WERI-Rb-1 (cell line): ENCODE measurements around the gene AMTN.

ENCODE experiments used
- DNase-seq: peaks from one replicate; pipeline ENCODE4 v3.0.0-alpha.2; 2020
- H3K27ac ChIP-seq: fragments of 250-450 bp; sonication (Bioruptor Pico); 2 replicates; pipeline ENCODE4 v1.5.1; 2020; ENCODE audit warnings: mild to moderate bottlenecking, moderate library complexity
- H3K27me3 ChIP-seq: fragments of 250-450 bp; sonication (Bioruptor Pico); 2 replicates; pipeline ENCODE4 v1.5.1; 2021; ENCODE audit warnings: mild to moderate bottlenecking, low read depth, moderate library complexity; ENCODE audit not compliant: insufficient read depth, severe bottlenecking
- H3K36me3 ChIP-seq: fragments of 250-450 bp; sonication (Bioruptor Pico); 2 replicates; pipeline ENCODE4 v1.5.1; 2020; ENCODE audit warnings: mild to moderate bottlenecking, moderate library complexity
- H3K4me3 ChIP-seq: 2 replicates; pipeline ENCODE4 v1.5.1; 2011; ENCODE audit warnings: low read depth, mild to moderate bottlenecking, control low read depth, low read length
- H3K9me3 ChIP-seq: fragments of 250-450 bp; sonication (Bioruptor Pico); 2 replicates; pipeline ENCODE4 v1.5.1; 2021; ENCODE audit warnings: mild to moderate bottlenecking, moderate library complexity; ENCODE audit not compliant: severe bottlenecking
- TF ChIP-seq, protein P1 (sequence below): IDR thresholded peaks from 2 replicates; pipeline ENCODE4 v1.5.1; 2011; ENCODE audit warnings: low read depth, mild to moderate bottlenecking, control low read depth, inconsistent platforms, low read length

Gene AMTN

DNA sequence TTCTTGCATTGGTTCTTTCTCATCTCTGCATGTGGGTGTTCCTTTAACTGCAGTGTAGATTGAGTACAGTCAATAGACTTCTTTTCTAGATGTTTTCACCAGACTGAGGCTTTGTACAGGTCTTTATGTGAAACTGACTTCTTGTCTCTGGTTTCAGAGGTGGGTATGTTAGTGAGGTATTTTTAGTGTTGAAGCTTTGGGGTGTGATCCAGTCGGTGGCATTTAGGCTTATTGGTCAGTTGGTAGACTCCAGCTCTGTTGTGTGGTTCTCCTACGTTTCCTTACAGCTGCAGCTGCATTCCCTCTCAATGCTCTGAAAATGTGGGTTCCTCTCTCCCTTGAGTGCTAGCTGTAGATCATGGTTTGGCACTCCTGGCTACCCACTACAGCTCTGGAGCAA, 52.4 kb downstream of the AMTN start:
- Histone ChIP-seq H3K9me3 (peaks cover under 1% of the 10 kb centered on the region), H3K4me3 (no peak overlapping the region)

DNA sequence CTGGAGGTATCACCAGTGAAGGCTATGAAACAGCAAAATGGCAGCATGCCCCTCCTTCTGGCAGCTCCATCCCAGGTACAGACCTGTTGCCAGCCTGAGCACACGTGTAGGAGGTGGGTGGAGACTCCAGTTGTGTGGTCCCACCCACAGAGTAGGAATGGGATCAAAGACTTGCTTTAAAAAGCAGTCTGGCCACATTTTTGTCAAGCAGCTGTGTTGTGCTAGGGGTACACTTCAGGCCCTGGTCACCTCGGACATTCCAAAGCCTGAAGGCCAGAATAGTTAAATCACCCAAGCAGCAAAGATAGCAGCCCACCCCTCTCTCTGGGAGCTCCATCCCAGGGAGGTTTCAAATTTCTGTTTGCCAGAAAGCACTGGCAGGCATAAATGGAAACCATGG, 53.4 kb downstream of the AMTN start:
- no peaks in the 10 kb centered on the region for H3K36me3 ChIP-seq
- no peaks in the 10 kb centered on the region for H3K9me3 ChIP-seq
- H3K27ac ChIP-seq = no peak overlapping the region
- H3K27me3 ChIP-seq = no peaks in the 10 kb centered on the region
- TF ChIP-seq, protein P1, sequence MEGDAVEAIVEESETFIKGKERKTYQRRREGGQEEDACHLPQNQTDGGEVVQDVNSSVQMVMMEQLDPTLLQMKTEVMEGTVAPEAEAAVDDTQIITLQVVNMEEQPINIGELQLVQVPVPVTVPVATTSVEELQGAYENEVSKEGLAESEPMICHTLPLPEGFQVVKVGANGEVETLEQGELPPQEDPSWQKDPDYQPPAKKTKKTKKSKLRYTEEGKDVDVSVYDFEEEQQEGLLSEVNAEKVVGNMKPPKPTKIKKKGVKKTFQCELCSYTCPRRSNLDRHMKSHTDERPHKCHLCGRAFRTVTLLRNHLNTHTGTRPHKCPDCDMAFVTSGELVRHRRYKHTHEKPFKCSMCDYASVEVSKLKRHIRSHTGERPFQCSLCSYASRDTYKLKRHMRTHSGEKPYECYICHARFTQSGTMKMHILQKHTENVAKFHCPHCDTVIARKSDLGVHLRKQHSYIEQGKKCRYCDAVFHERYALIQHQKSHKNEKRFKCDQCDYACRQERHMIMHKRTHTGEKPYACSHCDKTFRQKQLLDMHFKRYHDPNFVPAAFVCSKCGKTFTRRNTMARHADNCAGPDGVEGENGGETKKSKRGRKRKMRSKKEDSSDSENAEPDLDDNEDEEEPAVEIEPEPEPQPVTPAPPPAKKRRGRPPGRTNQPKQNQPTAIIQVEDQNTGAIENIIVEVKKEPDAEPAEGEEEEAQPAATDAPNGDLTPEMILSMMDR = no peak
- no peak overlapping the region for H3K4me3 ChIP-seq
- no peak for DNase-seq

More for the DNA sequence above, 52.4 kb downstream of the AMTN start:
- Histone ChIP-seq H3K27me3 (no peaks in the 10 kb centered on the region), H3K36me3 (no peaks in the 10 kb centered on the region), H3K27ac (no peak overlapping the region)
- TF ChIP-seq, protein P1 = no peak
- no peak for DNase-seq

DNA sequence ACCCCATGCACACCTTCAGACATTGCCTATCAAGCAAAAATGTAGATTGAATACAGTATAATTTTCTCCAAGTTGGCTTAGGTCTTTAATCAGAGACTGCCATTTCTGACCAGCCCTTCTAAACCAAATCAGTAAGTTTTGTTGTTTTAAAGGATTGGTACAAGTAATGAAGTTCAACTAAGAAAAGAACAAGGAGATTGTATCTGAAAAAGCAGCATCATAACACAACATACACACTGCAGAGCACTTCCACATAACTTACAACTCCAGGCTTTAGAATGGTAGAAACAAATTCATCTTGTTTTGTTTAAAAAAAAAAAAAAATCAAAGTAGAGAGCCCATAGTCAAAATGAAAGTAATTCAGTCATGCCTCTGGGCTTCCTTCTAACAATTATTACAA, 57.6 kb downstream of the AMTN start:
- no peaks in the 10 kb centered on the region for H3K9me3 ChIP-seq
- H3K4me3 ChIP-seq = no peak overlapping the region
- TF ChIP-seq, protein P1 = no peak
- no peaks in the 10 kb centered on the region for H3K27me3 ChIP-seq
- no peak overlapping the region for H3K27ac ChIP-seq
- H3K36me3 ChIP-seq = no peaks in the 10 kb centered on the region
- no peak for DNase-seq

DNA sequence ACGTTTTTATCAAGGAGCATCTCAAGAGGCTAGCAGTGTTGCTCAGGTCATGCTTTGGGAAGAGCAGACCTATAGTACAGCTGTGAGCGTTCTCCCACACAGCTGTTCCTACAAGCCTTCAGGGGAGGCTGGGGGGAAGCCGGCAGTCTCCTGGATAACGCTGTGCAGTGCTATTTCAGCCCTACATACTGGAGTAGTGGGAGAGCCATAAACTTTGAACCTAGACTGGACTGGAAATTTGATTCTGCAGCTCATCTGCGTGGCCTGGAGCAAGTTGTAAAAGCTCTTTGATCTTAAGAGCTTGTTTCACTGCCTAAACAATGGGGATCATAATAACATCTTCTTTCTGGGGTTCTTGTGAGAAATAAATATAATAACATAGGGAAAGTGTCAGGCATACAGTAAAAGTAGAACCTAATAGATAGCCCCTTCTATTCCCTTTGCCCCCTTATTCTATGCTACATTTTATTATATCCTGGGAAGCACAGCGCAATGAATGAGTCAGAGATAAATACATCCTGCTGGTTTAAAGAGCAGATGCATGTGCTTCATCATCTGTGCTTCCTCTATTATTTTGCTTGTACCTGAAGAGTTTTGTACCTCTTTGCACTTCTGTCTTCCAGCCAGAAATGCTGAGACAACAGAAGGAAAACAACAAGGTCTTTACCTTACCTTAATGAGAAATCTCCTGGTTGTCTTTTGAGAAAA, 59.0 kb downstream of the AMTN start:
- Histone ChIP-seq H3K4me3 (no peak overlapping the region), H3K9me3 (no peaks in the 10 kb centered on the region), H3K27ac (no peak overlapping the region), H3K27me3 (no peaks in the 10 kb centered on the region), H3K36me3 (no peaks in the 10 kb centered on the region)
- TF ChIP-seq, protein P1 = no peak
- no peak for DNase-seq

DNA sequence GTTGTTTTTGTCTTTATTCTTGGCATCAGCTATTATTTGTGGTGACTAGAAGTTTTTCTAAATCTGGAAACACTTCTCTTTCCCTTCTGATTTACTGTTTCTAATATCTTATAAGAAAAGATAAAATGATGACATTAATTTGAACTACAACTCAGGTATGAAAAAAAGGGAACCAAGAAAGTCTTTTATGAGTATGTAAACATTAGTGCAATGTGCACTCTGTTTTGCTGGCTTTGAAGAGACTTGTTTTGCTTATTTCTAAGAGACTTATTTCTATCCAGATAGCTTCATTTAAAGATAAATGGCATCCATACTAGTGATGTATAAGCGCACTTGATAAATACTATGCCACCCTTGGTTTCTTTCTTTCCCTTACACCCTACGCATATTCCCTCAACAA, 63.6 kb downstream of the AMTN start:
- H3K9me3 ChIP-seq = no peaks in the 10 kb centered on the region
- no peaks in the 10 kb centered on the region for H3K27me3 ChIP-seq
- TF ChIP-seq, protein P1 = no peak
- H3K36me3 ChIP-seq = no peaks in the 10 kb centered on the region
- no peak overlapping the region for H3K27ac ChIP-seq
- no peak overlapping the region for H3K4me3 ChIP-seq
- no peak for DNase-seq
